ENCODE data around the gene ANK2.

The ANK2 gene

GRCh38 chr4:113288257-113288656, 238.8 kb downstream of the ANK2 start:
- no peak for DNase-seq (ENCODE audit: low read depth, low spot score)

- peak; percentile 14 for DNase-seq (ENCODE audit: low read depth, low spot score)
These were observed 239.2 kb downstream of the ANK2 start for GRCh38 chr4:113288696-113289095.

GRCh38 chr4:113289766-113290165, 240.3 kb downstream of the ANK2 start:
- DNase-seq (ENCODE audit: low read depth, low spot score) = peak; percentile 23

- no peak for DNase-seq (ENCODE audit: low read depth, low spot score)
These were observed 241.2 kb downstream of the ANK2 start for GRCh38 chr4:113290666-113291065.

- peak; percentile 79 for DNase-seq (ENCODE audit: low read depth, low spot score)
These were observed 243.1 kb downstream of the ANK2 start for GRCh38 chr4:113292371-113293042.

- DNase-seq (ENCODE audit: low read depth, low spot score) = peak; percentile 70
These were observed 243.6 kb downstream of the ANK2 start for GRCh38 chr4:113293043-113293560.

- DNase-seq (ENCODE audit: low read depth, low spot score) = peak; percentile 61
These were observed 244.2 kb downstream of the ANK2 start for GRCh38 chr4:113293674-113294073.

GRCh38 chr4:113294908-113295307, 245.5 kb downstream of the ANK2 start:
- DNase-seq (ENCODE audit: low read depth, low spot score) = no peak

GRCh38 chr4:113300471-113300928, 251.0 kb downstream of the ANK2 start:
- DNase-seq (ENCODE audit: low read depth, low spot score) = peak; percentile 82

GRCh38 chr4:113302051-113302450, 252.6 kb downstream of the ANK2 start:
- DNase-seq (ENCODE audit: low read depth, low spot score) = no peak

GRCh38 chr4:113303315-113303714, 253.9 kb downstream of the ANK2 start:
- no peak for DNase-seq (ENCODE audit: low read depth, low spot score)

GRCh38 chr4:113311047-113311446, 261.6 kb downstream of the ANK2 start:
- no peak for DNase-seq (ENCODE audit: low read depth, low spot score)

GRCh38 chr4:113312529-113312928, 263.1 kb downstream of the ANK2 start:
- DNase-seq (ENCODE audit: low read depth, low spot score) = no peak

- no peak for DNase-seq (ENCODE audit: low read depth, low spot score)
These were observed 265.0 kb downstream of the ANK2 start for GRCh38 chr4:113314426-113314825.

- peak; percentile 20 for DNase-seq (ENCODE audit: low read depth, low spot score)
These were observed 267.4 kb downstream of the ANK2 start for GRCh38 chr4:113316879-113317278.

GRCh38 chr4:113317523-113317922, 268.1 kb downstream of the ANK2 start:
- no peak for DNase-seq (ENCODE audit: low read depth, low spot score)

- DNase-seq (ENCODE audit: low read depth, low spot score) = no peak
These were observed 273.3 kb downstream of the ANK2 start for GRCh38 chr4:113322736-113323135.

GRCh38 chr4:113325876-113326615, 276.6 kb downstream of the ANK2 start:
- DNase-seq (ENCODE audit: low read depth, low spot score) = no peak

GRCh38 chr4:113327494-113327893, 278.0 kb downstream of the ANK2 start:
- DNase-seq (ENCODE audit: low read depth, low spot score) = no peak

GRCh38 chr4:113328514-113328913, 279.1 kb downstream of the ANK2 start:
- no peak for DNase-seq (ENCODE audit: low read depth, low spot score)

GRCh38 chr4:113330200-113330599, 280.7 kb downstream of the ANK2 start:
- DNase-seq (ENCODE audit: low read depth, low spot score) = no peak

GRCh38 chr4:113331811-113332210, 282.4 kb downstream of the ANK2 start:
- no peak for DNase-seq (ENCODE audit: low read depth, low spot score)

- no peak for DNase-seq (ENCODE audit: low read depth, low spot score)
These were observed 283.2 kb downstream of the ANK2 start for GRCh38 chr4:113332701-113333100.

All from astrocyte of the hippocampus (primary cell).